ENCODE results near the gene VCPKMT.

- TF ChIP-seq ZNF274 (IDR thresholded peaks at IDR 0.05; ENCODE audit: low read depth, low read length), result no peak
- no peak for TF ChIP-seq SUZ12 (IDR thresholded peaks at IDR 0.05; ENCODE audit: extremely low read depth, insufficient read depth, insufficient read length)
These were observed 594 bp upstream of the VCPKMT start for GRCh38 chr14:50116966-50117365.

All from NT2/D1 (cell line).